CD8-positive, alpha-beta memory T cell (primary cell): ENCODE measurements around the gene HACL1. TPM values are rescaled to one million over a fixed set of nuclear protein-coding genes. Genes with fewer than 3 reads are reported as not detected.
"Not testable (repeated sequence)": the region's sequence is repeated elsewhere in the genome, so short reads cannot be mapped to it uniquely, and the experiment has no call there.

Experiments
- CTCF ChIA-PET: fragments of 350-600 bp; sonication (Branson Sonifier 250); formaldehyde crosslinking; loops from one replicate; lab custom pipeline; 2021; ENCODE audit warnings: antibody characterized with exemption; lab: Charles Lee
- POLR2A ChIA-PET: fragments of 350-600 bp; sonication (Branson Sonifier 250); formaldehyde crosslinking; loops from one replicate; lab custom pipeline; 2021; ENCODE audit warnings: antibody characterized with exemption; lab: Charles Lee
- DNase-seq, 5 donors: peaks; one replicate each; pipeline versions ENCODE4 v3.0.0 to v3.0.0-alpha.2; 2020 to 2022; ENCODE audit warnings: mixed read lengths in 1 of 5
- H3K27ac ChIP-seq: one replicate; pipeline ENCODE4 v1.7.0; 2013; ENCODE audit warnings: low read depth, mild to moderate bottlenecking, low read length, moderate library complexity
- H3K27me3 ChIP-seq: 2 replicates; pipeline ENCODE4 v1.7.0; 2013; ENCODE audit warnings: low read length, mild to moderate bottlenecking; ENCODE audit not compliant: insufficient read depth, poor library complexity, severe bottlenecking
- H3K36me3 ChIP-seq: 2 replicates; pipeline ENCODE4 v1.7.0; 2013; ENCODE audit warnings: mild to moderate bottlenecking, low read length, moderate library complexity; ENCODE audit not compliant: insufficient read depth
- H3K4me1 ChIP-seq: 2 replicates; pipeline ENCODE4 v1.7.0; 2013; ENCODE audit warnings: mild to moderate bottlenecking, low read length, moderate library complexity; ENCODE audit not compliant: insufficient read depth
- H3K4me3 ChIP-seq: 2 replicates; pipeline ENCODE4 v1.7.0; 2013; ENCODE audit warnings: mild to moderate bottlenecking, low read length
- H3K9me3 ChIP-seq: 2 replicates; pipeline ENCODE4 v1.7.0; 2013; ENCODE audit warnings: mild to moderate bottlenecking, low read length
- H3K27ac Mint-ChIP-seq, 8 donors: one replicate each; pipeline ENCODE4 v1.8.0; 2020 to 2021; ENCODE audit warnings: mixed read lengths in 8 of 8, mild to moderate bottlenecking in 6 of 8, inconsistent platforms in 3 of 8, moderate library complexity in 3 of 8
- H3K27me3 Mint-ChIP-seq, 2 donors: one replicate each; pipeline ENCODE4 v1.8.0; 2020 to 2021; ENCODE audit warnings: mixed read lengths in 2 of 2, mild to moderate bottlenecking in 1 of 2, moderate library complexity in 1 of 2
- H3K36me3 Mint-ChIP-seq, 3 donors: one replicate each; pipeline ENCODE4 v1.8.0; 2020 to 2021; ENCODE audit warnings: mixed read lengths in 3 of 3, inconsistent platforms in 1 of 3, mild to moderate bottlenecking in 1 of 3
- H3K4me1 Mint-ChIP-seq, 3 donors: one replicate each; pipeline ENCODE4 v1.8.0; 2020 to 2021; ENCODE audit warnings: mixed read lengths in 3 of 3, inconsistent platforms in 1 of 3, mild to moderate bottlenecking in 1 of 3
- H3K4me3 Mint-ChIP-seq, 7 donors: one replicate each; pipeline ENCODE4 v1.8.0; 2020 to 2021; ENCODE audit warnings: mixed read lengths in 7 of 7, mild to moderate bottlenecking in 6 of 7, moderate library complexity in 4 of 7, inconsistent platforms in 2 of 7
- H3K9me3 Mint-ChIP-seq, 5 donors: one replicate each; pipeline ENCODE4 v1.8.0; 2020 to 2022; ENCODE audit warnings: mixed read lengths in 5 of 5, mild to moderate bottlenecking in 3 of 5, moderate library complexity in 2 of 5, inconsistent platforms in 1 of 5
- polyA plus RNA-seq: library from polyadenylated mRNA; unstranded; fragments of 300-500 nt; fragmentation: Illumina TruSeq; gene quantifications from one replicate; pipeline ENCODE4 v1.2.3, GENCODE V29; 2021
- total RNA-seq, 2 experiments: library from RNA; stranded (reverse); gene quantifications; one replicate each; pipeline ENCODE4 v1.2.3, GENCODE V29; 2021

The HACL1 gene
- total and polyA plus RNA-seq, 3 experiments from 2014 or later, result 34.6 to 37.7 (median 35.0) TPM

- DNase-seq, result peak in 1 of 5 donors; percentile 38
- Histone ChIP-seq H3K36me3 (no peaks in the 10 kb centered on the region), H3K9me3 (no peaks in the 10 kb centered on the region), H3K27me3 (no peaks in the 10 kb centered on the region), H3K4me3 (peak overlapping the region; percentile 46), H3K27ac (peak overlapping the region; percentile 28), H3K4me1 (peaks cover 21% of the 10 kb centered on the region)
- peak overlapping the region; percentile 74 to 89 (median 81) for H3K4me3 Mint-ChIP-seq
- POLR2A ChIA-PET, result interaction anchor here (1.2 kb wide), 1 partner anchor 22 kb away, joined by 3 read pairs; the partner anchor contains the start of genes BTD and HACL1
- H3K4me1 Mint-ChIP-seq, result peaks cover 22 to 42% (median 33%) of the 10 kb centered on the region in 3 donors
- H3K27me3 Mint-ChIP-seq, result no peaks in the 10 kb centered on the region
- peaks cover 26 to 48% (median 46%) of the 10 kb centered on the region in 3 donors for H3K36me3 Mint-ChIP-seq
- peaks cover 27 to 32% (median 32%) of the 10 kb centered on the region in 5 donors for H3K9me3 Mint-ChIP-seq
- peak overlapping the region; percentile 74 to 93 (median 88) for H3K27ac Mint-ChIP-seq
- CTCF ChIA-PET, result no interaction called here
Measured at GRCh38 chr3:15623535-15624440, 22.4 kb upstream of the HACL1 start.

DNA sequence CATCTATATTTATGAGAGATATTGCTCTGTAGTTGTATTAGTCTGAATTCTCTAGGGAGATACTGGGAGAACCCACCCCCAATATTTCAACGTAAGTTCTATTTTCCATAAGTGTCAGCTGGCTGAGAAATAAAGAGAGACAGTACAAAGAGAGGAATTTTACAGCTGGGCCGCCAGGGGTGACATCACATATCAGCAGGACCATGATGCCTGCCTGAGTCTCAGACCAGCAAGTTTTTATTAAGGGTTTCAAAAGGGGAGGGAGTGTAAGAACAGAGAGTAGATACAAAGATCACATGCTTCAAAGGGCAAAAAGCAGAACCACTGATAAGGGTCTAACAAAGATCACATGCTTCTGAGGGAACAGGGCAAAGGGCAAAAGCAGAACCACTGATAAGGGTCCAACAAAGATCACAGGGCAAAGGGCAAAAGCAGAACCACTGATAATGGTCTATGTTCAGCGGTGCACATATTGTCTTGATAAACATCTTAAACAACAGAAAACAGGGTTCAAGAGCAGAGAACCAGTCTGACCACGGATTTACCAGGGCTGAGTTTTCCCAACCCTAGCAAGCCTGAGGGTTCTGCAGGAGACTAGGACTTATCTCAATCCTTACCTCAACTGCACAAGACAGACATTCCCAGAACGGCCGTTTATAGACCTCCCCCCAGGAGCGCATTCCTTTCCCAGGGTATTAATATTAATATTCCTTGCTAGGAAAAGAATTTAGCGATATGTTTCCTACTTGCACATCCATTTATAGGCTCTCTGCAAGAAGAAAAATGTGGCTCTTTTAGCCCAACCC, 18.5 kb upstream of the HACL1 start:
- H3K27me3 Mint-ChIP-seq, H3K27ac ChIP-seq, H3K27me3 ChIP-seq, H3K9me3 ChIP-seq, H3K36me3 ChIP-seq, POLR2A ChIA-PET, DNase-seq, H3K4me3 ChIP-seq: not testable (repeated sequence)
- H3K9me3 Mint-ChIP-seq, result peaks cover 28 to 32% (median 32%) of the 10 kb centered on the region in 5 donors
- H3K4me1 ChIP-seq, result peaks cover 16% of the 10 kb centered on the region
- peaks cover 31 to 50% (median 40%) of the 10 kb centered on the region in 3 donors for H3K36me3 Mint-ChIP-seq
- peak overlapping the region in 1 of 7 donors; percentile 28 for H3K4me3 Mint-ChIP-seq
- H3K4me1 Mint-ChIP-seq, result peaks cover 19 to 34% (median 32%) of the 10 kb centered on the region in 3 donors
- CTCF ChIA-PET, result interaction anchor here (0.8 kb wide), 1 partner anchor 11 kb away, joined by 3 read pairs; no protein-coding TSS in a partner anchor
- H3K27ac Mint-ChIP-seq, result peak overlapping the region in 1 of 8 donors; percentile 10

GRCh38 chr3:15616053-15616452, 14.7 kb upstream of the HACL1 start:
- Mint-ChIP-seq H3K9me3 (peaks cover 19 to 22% (median 20%) of the 10 kb centered on the region in 5 donors), H3K4me3 (no peak overlapping the region), H3K36me3 (peaks cover 23 to 24% (median 24%) of the 10 kb centered on the region in 3 donors), H3K4me1 (peaks cover 5 to 20% (median 7%) of the 10 kb centered on the region in 3 donors), H3K27me3 (no peaks in the 10 kb centered on the region), H3K27ac (no peak overlapping the region)
- no peaks in the 10 kb centered on the region for H3K27me3 ChIP-seq
- H3K9me3 ChIP-seq, result no peaks in the 10 kb centered on the region
- ChIA-PET CTCF (no interaction called here), POLR2A (no interaction called here)
- no peak for DNase-seq
- no peaks in the 10 kb centered on the region for H3K36me3 ChIP-seq
- no peak overlapping the region for H3K27ac ChIP-seq
- no peaks in the 10 kb centered on the region for H3K4me1 ChIP-seq
- H3K4me3 ChIP-seq, result no peak overlapping the region

GRCh38 chr3:15614958-15615357, 13.6 kb upstream of the HACL1 start:
- no peak for DNase-seq
- POLR2A ChIA-PET, result no interaction called here

DNA sequence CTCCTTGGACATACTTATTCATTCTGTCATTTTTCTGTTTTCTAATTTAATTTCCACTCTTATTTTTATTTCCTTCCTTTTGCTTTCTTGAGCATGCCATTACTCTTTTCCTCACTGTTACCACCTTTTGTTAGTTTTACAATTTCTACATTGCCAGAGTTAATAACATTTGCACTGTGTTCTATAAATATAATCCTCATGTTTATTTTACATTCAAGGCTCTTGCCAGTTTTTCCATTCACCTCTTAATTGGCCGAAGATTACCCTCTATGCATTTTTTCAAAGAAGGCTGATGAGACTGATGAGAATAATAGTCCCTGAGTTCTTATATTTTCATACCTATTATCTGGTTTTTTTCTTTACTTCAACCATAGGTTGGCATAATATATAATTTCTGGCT, 10.6 kb upstream of the HACL1 start:
- POLR2A ChIA-PET, result no interaction called here
- H3K4me1 Mint-ChIP-seq, result peaks cover 5 to 17% (median 6%) of the 10 kb centered on the region in 3 donors

More at GRCh38 chr3:15614958-15615357, 13.6 kb upstream of the HACL1 start:
- Histone ChIP-seq H3K27me3 (no peaks in the 10 kb centered on the region), H3K4me1 (no peaks in the 10 kb centered on the region), H3K27ac (no peak overlapping the region), H3K4me3 (no peak overlapping the region), H3K9me3 (no peaks in the 10 kb centered on the region), H3K36me3 (no peaks in the 10 kb centered on the region)
- no peaks in the 10 kb centered on the region for H3K27me3 Mint-ChIP-seq
- no peak overlapping the region for H3K4me3 Mint-ChIP-seq
- peaks cover 14 to 19% (median 15%) of the 10 kb centered on the region in 3 donors for H3K36me3 Mint-ChIP-seq
- no peak overlapping the region for H3K27ac Mint-ChIP-seq
- peaks cover 9 to 13% (median 11%) of the 10 kb centered on the region in 5 donors for H3K9me3 Mint-ChIP-seq
- CTCF ChIA-PET, result no interaction called here
- peaks cover 5 to 20% (median 7%) of the 10 kb centered on the region in 3 donors for H3K4me1 Mint-ChIP-seq

DNA sequence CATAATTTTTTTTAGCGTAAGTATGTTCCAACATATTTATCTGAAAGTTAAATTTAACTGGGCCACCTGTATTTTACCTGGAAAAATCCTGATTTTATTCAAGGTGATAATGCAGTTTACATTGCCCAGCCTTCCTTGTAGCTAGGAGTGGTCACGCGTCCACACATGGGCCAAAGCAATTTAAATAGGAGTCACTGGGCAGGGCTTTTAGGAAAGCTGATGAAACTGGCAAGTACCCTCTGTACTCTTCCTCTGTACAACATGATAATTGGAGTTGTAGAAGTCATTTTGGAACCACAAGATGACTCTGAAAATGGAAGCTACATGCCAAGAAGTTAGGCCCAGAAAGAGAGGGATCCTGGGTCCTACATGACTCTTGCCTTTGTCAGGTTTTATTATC, 9.6 kb upstream of the HACL1 start:
- POLR2A ChIA-PET, result no interaction called here
- no peaks in the 10 kb centered on the region for H3K9me3 Mint-ChIP-seq
- peaks cover 3 to 16% (median 11%) of the 10 kb centered on the region in 3 donors for H3K36me3 Mint-ChIP-seq

More for the DNA sequence above, 10.6 kb upstream of the HACL1 start:
- Mint-ChIP-seq H3K9me3 (no peaks in the 10 kb centered on the region), H3K27ac (peak overlapping the region in 2 of 8 donors; percentile 14 to 17), H3K36me3 (peaks cover 3 to 12% (median 5%) of the 10 kb centered on the region in 3 donors), H3K27me3 (no peaks in the 10 kb centered on the region), H3K4me3 (no peak overlapping the region)
- H3K9me3 ChIP-seq, result no peaks in the 10 kb centered on the region
- H3K36me3 ChIP-seq, result no peaks in the 10 kb centered on the region
- no peak overlapping the region for H3K4me3 ChIP-seq
- no peaks in the 10 kb centered on the region for H3K27me3 ChIP-seq
- DNase-seq, result no peak
- H3K4me1 ChIP-seq, result no peaks in the 10 kb centered on the region
- CTCF ChIA-PET, result no interaction called here
- no peak overlapping the region for H3K27ac ChIP-seq

DNA sequence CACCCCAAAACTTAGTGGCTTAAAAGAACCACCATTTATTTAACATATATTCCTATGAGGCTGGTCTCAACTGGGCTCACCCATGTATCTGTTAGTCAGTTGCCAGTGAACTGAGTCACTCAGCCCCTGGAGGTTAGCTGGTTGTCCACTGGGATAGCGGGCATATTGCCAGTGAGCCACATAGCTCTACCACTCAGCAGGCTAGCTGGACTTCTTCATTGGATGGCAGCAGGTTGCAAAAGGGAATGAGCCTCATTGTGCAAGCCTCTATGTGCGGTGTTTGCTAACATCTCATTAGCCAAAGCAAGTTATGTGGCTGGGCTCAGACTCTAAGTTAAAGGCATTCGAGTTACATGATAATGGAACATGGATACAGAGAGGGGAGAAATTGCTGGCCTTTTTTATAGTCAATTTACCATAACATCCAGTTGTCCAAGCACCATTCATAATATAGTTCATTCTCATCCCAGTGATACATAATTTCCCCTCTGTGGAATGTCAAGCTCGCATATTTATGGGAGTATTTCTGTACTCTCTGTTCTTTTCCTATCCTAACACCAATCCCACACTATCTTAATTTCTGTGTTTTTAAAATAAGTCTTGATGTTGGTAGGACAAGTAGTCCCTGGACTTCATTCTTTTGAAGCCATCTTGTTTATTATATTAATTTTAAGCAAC, 8.9 kb upstream of the HACL1 start:
- POLR2A ChIA-PET, result no interaction called here
- H3K36me3 Mint-ChIP-seq, result peaks cover 3 to 15% (median 12%) of the 10 kb centered on the region in 3 donors
- H3K4me1 Mint-ChIP-seq, result peaks cover 5 to 19% (median 7%) of the 10 kb centered on the region in 3 donors

More for the DNA sequence above, 9.6 kb upstream of the HACL1 start:
- Histone ChIP-seq H3K36me3 (no peaks in the 10 kb centered on the region), H3K27me3 (no peaks in the 10 kb centered on the region), H3K4me3 (no peak overlapping the region), H3K4me1 (no peaks in the 10 kb centered on the region), H3K27ac (no peak overlapping the region), H3K9me3 (no peaks in the 10 kb centered on the region)
- Mint-ChIP-seq H3K4me1 (peaks cover 5 to 17% (median 6%) of the 10 kb centered on the region in 3 donors), H3K27ac (peak overlapping the region in 1 of 8 donors; percentile 43), H3K27me3 (no peaks in the 10 kb centered on the region), H3K4me3 (no peak overlapping the region)
- DNase-seq, result no peak
- CTCF ChIA-PET, result interaction anchor here (1.1 kb wide), 1 partner anchor 10 kb away, joined by 3 read pairs; the partner anchor contains the start of genes BTD and HACL1

More for the DNA sequence above, 8.9 kb upstream of the HACL1 start:
- Mint-ChIP-seq H3K4me3 (no peak overlapping the region), H3K9me3 (no peaks in the 10 kb centered on the region), H3K27me3 (no peaks in the 10 kb centered on the region), H3K27ac (no peak overlapping the region)
- H3K27me3 ChIP-seq, result no peaks in the 10 kb centered on the region
- no peaks in the 10 kb centered on the region for H3K9me3 ChIP-seq
- CTCF ChIA-PET, result interaction anchor here (1.1 kb wide), 1 partner anchor 9 kb away, joined by 3 read pairs; the partner anchor contains the start of genes BTD and HACL1
- no peaks in the 10 kb centered on the region for H3K36me3 ChIP-seq
- DNase-seq, result no peak
- no peak overlapping the region for H3K27ac ChIP-seq
- no peaks in the 10 kb centered on the region for H3K4me1 ChIP-seq
- no peak overlapping the region for H3K4me3 ChIP-seq
